Neutrophil (primary cell): ENCODE measurements around the gene PCDHGA11.
"Not testable (repeated sequence)": the region's sequence is repeated elsewhere in the genome, so short reads cannot be mapped to it uniquely, and the experiment has no call there.

ENCODE experiments used
- H3K27ac ChIP-seq: fragments of 200-600 bp; sonication (generic); 2 replicates; pipeline ENCODE4 v1.5.1; 2016; ENCODE audit warnings: mild to moderate bottlenecking, moderate library complexity
- H3K27me3 ChIP-seq: fragments of 200-600 bp; sonication (generic); 2 replicates; pipeline ENCODE4 v1.6.0; 2016; ENCODE audit warnings: mild to moderate bottlenecking
- H3K36me3 ChIP-seq: fragments of 200-600 bp; sonication (generic); 2 replicates; pipeline ENCODE4 v1.5.1; 2017
- H3K4me1 ChIP-seq, 2 experiments: fragments of 200-600 bp in 1 of 2; sonication (generic) in 1 of 2; 1 replicate in 1 of 2; 2 replicates in 1 of 2; pipeline versions ENCODE4 v1.5.1 to v1.6.1; 2013 to 2016; ENCODE audit warnings: low read depth in 1 of 2, low read length in 1 of 2, mild to moderate bottlenecking in 1 of 2, moderate library complexity in 1 of 2; ENCODE audit not compliant: control insufficient read depth in 1 of 2, insufficient read depth in 1 of 2
- H3K4me3 ChIP-seq, 2 experiments: fragments of 200-600 bp in 1 of 2; sonication (generic) in 1 of 2; 1 replicate in 1 of 2; 2 replicates in 1 of 2; pipeline ENCODE4 v1.5.1; 2013 to 2016; ENCODE audit warnings: low read depth in 1 of 2, low read length in 1 of 2, mild to moderate bottlenecking in 1 of 2, moderate library complexity in 1 of 2
- H3K9me3 ChIP-seq: fragments of 200-600 bp; sonication (generic); 2 replicates; pipeline ENCODE4 v1.5.1; 2016
- TF ChIP-seq, protein P1 (sequence below): fragments of 200-600 bp; sonication (generic); IDR thresholded peaks from 2 replicates; pipeline ENCODE4 v1.5.1; 2016; ENCODE audit warnings: antibody characterized with exemption

Gene PCDHGA11

DNA sequence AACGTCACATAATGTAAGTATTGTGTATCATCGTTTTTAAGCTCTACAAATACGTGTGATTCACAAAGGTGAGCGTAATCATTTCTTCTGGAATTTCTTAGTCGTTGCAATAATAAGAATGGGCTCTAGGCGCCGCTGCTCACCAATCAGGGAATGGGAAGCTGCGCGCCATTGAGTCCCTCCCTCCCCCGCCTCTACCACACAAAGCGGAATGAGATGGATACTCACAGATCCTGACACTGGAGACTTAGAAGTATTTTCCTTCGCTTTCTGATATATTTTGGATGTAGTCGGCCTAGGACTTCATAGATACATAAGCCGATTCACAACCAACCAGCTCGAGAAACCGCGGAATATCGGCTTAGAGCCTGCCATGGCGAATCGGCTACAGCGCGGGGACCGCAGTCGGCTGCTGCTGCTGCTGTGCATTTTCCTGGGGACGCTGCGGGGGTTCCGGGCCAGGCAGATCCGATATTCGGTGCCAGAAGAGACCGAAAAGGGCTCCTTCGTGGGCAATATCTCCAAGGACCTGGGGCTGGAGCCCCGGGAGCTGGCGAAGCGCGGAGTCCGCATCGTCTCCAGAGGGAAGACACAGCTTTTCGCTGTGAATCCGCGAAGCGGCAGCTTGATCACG is at the start of gene PCDHGA11:
PCDHGA11 (plus strand) TSS at position 197 of the 634 bp plus-strand sequence; CDS start at position 374, 177 bp downstream.
- peaks cover 17% of the 10 kb centered on the region in 2 experiments for H3K4me1 ChIP-seq
- H3K9me3 ChIP-seq, result peaks cover 8% of the 10 kb centered on the region
- H3K27me3 ChIP-seq, result peaks cover 100% of the 10 kb centered on the region
- no peaks in the 10 kb centered on the region for H3K36me3 ChIP-seq
- H3K27ac ChIP-seq, result no peak within 1 kb of the TSS
- peak within 1 kb of the TSS; percentile 56 for H3K4me3 ChIP-seq
- TF ChIP-seq, protein P1, sequence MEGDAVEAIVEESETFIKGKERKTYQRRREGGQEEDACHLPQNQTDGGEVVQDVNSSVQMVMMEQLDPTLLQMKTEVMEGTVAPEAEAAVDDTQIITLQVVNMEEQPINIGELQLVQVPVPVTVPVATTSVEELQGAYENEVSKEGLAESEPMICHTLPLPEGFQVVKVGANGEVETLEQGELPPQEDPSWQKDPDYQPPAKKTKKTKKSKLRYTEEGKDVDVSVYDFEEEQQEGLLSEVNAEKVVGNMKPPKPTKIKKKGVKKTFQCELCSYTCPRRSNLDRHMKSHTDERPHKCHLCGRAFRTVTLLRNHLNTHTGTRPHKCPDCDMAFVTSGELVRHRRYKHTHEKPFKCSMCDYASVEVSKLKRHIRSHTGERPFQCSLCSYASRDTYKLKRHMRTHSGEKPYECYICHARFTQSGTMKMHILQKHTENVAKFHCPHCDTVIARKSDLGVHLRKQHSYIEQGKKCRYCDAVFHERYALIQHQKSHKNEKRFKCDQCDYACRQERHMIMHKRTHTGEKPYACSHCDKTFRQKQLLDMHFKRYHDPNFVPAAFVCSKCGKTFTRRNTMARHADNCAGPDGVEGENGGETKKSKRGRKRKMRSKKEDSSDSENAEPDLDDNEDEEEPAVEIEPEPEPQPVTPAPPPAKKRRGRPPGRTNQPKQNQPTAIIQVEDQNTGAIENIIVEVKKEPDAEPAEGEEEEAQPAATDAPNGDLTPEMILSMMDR, result peak; percentile 69

DNA sequence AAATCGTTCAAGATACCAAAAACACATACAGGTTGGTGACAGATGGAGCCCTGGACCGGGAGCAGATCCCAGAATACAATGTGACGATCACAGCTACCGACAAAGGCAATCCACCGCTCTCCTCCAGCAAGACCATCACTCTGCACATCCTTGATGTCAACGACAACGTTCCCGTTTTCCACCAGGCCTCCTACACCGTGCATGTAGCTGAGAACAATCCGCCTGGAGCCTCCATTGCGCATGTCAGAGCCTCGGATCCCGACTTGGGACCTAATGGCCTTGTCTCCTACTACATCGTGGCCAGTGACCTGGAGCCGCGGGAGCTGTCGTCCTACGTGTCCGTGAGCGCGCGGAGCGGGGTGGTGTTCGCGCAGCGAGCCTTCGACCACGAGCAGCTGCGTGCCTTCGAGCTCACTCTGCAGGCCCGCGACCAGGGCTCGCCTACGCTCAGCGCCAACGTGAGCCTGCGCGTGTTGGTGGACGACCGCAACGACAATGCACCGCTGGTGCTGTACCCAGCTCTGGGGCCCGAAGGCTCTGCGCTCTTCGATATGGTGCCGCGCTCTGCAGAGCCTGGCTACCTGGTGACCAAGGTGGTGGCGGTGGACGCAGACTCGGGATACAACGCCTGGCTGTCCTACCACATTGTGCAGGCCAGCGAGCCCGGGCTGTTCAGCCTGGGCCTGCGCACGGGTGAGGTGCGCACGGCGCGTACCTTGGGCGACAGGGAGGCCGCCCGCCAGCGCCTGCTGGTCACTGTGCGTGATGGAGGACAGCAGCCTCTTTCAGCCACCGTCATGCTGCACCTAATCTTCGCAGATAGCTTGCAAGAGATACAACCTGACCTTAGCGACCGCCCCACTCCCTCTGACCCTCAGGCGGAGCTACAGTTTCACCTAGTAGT is 49.0 kb upstream of the PCDHGA11 start:
- Histone ChIP-seq H3K9me3 (peaks cover 40% of the 10 kb centered on the region), H3K4me1 (no peaks in the 10 kb centered on the region), H3K27me3 (peaks cover 97% of the 10 kb centered on the region), H3K4me3 (no peak overlapping the region), H3K27ac (no peak overlapping the region), H3K36me3 (no peaks in the 10 kb centered on the region)
- TF ChIP-seq, protein P1, result no peak

DNA sequence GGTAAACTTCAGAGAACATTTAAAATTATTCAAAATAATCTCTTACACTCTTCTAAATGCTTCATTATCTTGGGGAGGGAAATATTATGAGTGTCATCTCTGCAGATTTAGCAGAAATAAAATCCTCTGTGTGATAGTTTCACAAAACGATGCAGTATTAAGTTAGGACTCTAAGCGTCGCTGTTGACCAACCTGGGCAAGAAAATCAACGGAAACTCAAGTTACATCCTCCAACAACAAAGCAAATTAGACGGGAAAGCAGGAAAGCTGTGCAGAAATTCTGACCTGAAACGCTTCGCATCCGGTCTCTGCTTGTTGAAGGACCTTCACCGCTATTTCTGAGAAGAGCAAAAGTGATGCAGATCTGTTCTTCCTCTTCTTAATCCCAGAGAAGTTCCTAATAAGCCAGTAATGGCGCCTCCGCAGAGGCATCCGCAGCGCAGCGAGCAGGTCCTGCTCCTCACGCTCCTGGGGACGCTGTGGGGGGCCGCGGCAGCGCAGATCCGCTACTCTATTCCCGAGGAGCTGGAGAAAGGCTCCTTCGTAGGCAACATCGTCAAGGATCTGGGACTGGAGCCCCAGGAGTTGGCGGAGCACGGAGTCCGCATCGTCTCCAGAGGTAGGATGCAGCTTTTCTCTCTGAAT is 47.1 kb upstream of the PCDHGA11 start, which contains the start of gene PCDHGA6:
PCDHGA6 (plus strand) TSS at position 219 of the 645 bp plus-strand sequence; CDS start at position 412, 193 bp downstream.
- peaks cover 39% of the 10 kb centered on the region for H3K9me3 ChIP-seq
- H3K4me3 ChIP-seq, result no peak within 1 kb of the TSS

DNA sequence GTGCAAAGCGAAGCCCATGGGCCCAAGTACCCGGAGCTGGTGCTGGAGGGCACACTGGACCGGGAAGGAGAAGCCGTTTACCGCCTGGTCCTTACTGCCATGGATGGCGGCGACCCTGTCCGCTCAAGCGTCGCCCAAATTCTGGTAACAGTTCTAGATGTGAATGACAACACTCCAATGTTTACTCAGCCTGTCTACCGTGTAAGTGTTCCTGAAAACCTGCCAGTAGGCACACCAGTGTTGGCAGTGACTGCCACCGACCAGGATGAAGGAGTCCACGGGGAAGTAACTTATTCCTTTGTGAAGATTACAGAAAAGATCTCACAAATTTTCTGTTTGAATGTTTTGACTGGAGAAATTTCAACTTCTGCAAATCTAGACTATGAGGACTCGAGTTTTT is 46.2 kb upstream of the PCDHGA11 start:
- Histone ChIP-seq H3K27me3 (peaks cover 96% of the 10 kb centered on the region), H3K27ac (no peak overlapping the region), H3K4me3 (no peak overlapping the region), H3K9me3 (peaks cover 38% of the 10 kb centered on the region), H3K4me1 (no peaks in the 10 kb centered on the region), H3K36me3 (no peaks in the 10 kb centered on the region)
- TF ChIP-seq, protein P1, result no peak

More for the DNA sequence above, 47.1 kb upstream of the PCDHGA11 start, which contains the start of gene PCDHGA6:
- Histone ChIP-seq H3K36me3 (no peaks in the 10 kb centered on the region), H3K27me3 (peaks cover 96% of the 10 kb centered on the region), H3K27ac (no peak within 1 kb of the TSS), H3K4me1 (no peaks in the 10 kb centered on the region)
- TF ChIP-seq, protein P1, result no peak

DNA sequence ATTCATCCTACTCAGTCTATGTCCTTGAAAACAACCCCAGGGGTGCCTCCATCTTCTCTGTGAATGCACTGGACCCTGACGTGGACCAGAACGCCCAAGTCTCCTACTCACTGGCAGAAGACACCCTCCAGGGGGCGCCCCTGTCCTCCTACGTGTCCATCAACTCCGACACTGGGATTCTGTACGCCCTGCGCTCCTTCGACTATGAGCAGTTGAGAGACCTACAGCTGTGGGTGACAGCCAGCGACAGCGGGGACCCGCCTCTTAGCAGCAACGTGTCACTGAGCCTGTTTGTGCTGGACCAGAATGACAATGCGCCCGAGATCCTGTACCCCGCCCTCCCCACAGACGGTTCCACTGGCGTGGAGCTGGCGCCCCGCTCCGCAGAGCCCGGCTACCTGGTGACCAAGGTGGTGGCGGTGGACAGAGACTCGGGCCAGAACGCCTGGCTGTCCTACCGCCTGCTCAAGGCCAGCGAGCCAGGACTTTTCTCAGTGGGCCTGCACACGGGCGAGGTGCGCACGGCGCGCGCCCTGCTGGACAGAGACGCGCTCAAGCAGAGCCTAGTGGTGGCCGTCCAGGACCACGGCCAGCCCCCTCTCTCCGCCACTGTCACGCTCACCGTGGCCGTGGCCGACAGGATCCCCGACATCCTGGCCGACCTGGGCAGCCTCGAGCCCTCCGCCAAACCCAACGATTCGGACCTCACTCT is 45.3 kb upstream of the PCDHGA11 start:
- not testable (repeated sequence) for H3K4me1 ChIP-seq, H3K36me3 ChIP-seq, H3K4me3 ChIP-seq, H3K27ac ChIP-seq
- H3K9me3 ChIP-seq, result peaks cover 38% of the 10 kb centered on the region
- peaks cover 94% of the 10 kb centered on the region for H3K27me3 ChIP-seq
